Heart left ventricle (tissue), 16 donors: ENCODE results near the gene WHAMM. TPM values are rescaled to one million over a fixed set of nuclear protein-coding genes. Genes with fewer than 3 reads are reported as not detected.

Experiments used
- ATAC-seq, 4 donors: fragments of 200-7000 bp; cut with Tn5 transposase; one replicate each; pipeline ENCODE4 v1.9.1; 2020 to 2022; ENCODE audit warnings: moderate library complexity in 4 of 4, mild to moderate bottlenecking in 3 of 4, moderate number of reproducible peaks in 1 of 4
- DNase-seq, 5 donors: peaks; one replicate each; pipeline ENCODE4 v3.0.0-alpha.2; 2020
- H3K27ac ChIP-seq, 12 donors: fragments of 200-600 bp; sonication (generic) in 4 of 12; one replicate each; pipeline versions ENCODE4 v1.5.0 to v1.8.0; 2016 to 2022; ENCODE audit warnings: mild to moderate bottlenecking in 2 of 12
- H3K27me3 ChIP-seq, 9 donors: fragments of 200-600 bp; sonication (generic) in 2 of 9; one replicate each; pipeline versions ENCODE4 v1.5.1 to v1.8.0; 2016 to 2022; ENCODE audit warnings: mild to moderate bottlenecking in 3 of 9
- H3K36me3 ChIP-seq, 9 donors: fragments of 200-600 bp; sonication (generic) in 2 of 9; one replicate each; pipeline versions ENCODE4 v1.5.0 to v1.8.0; 2018 to 2022; ENCODE audit warnings: mild to moderate bottlenecking in 2 of 9
- H3K4me1 ChIP-seq, 12 donors: fragments of 200-600 bp; sonication (generic) in 4 of 12; one replicate each; pipeline versions ENCODE4 v1.5.0 to v1.8.0; 2016 to 2022; ENCODE audit warnings: mild to moderate bottlenecking in 3 of 12
- H3K4me3 ChIP-seq, 12 donors: fragments of 200-600 bp; sonication (generic) in 4 of 12; one replicate each; pipeline versions ENCODE4 v1.5.0 to v1.8.0; 2017 to 2022; ENCODE audit warnings: mild to moderate bottlenecking in 9 of 12, moderate library complexity in 4 of 12
- H3K9me3 ChIP-seq, 12 donors: fragments of 200-600 bp; sonication (generic) in 4 of 12; one replicate each; pipeline versions ENCODE4 v1.5.0 to v1.8.0; 2016 to 2022; ENCODE audit warnings: mild to moderate bottlenecking in 1 of 12
- CTCF ChIP-seq, 12 donors: fragments of 200-600 bp; sonication (generic) in 4 of 12; IDR thresholded peaks; one replicate each; pipeline versions ENCODE4 v1.5.0 to v1.8.0; 2018 to 2022; ENCODE audit warnings: antibody characterized with exemption in 12 of 12, mild to moderate bottlenecking in 5 of 12
- POLR2A ChIP-seq, 2 donors: fragments of 450-650 bp; IDR thresholded peaks; one replicate each; pipeline ENCODE4 v1.6.1; 2017; ENCODE audit warnings: antibody characterized with exemption in 2 of 2, mild to moderate bottlenecking in 2 of 2, moderate library complexity in 2 of 2
- WGBS, 4 donors: extraction: QIAGEN DNeasy Blood & Tissue Kit in 2 of 4; methylation state at CpG; one replicate each; pipeline versions ENCODE4 v1.1.5 to v1.1.7; 2013 to 2018; 5-methylcytosine and 5-hydroxymethylcytosine counted together
- intact Hi-C, 10 donors: fragments of 100-400 bp; cut with DNase I; formaldehyde crosslinking; loops; one replicate each; pipeline versions ENCODE4 v1.11.1 to v1.14.2; 2022
- polyA plus RNA-seq, 2 donors: library from polyadenylated mRNA; stranded (reverse); fragments of 200-250 nt; gene quantifications; one replicate each; pipeline ENCODE4 v1.2.3, GENCODE V29; 2013
- total RNA-seq, 9 donors: library from RNA; depleted of rRNA in 2 of 9; stranded (reverse); fragments of >200 nt in 2 of 9; fragmentation: NEBNext Ultra II Directional in 3 of 9; extraction: Animal tissue kit (Norgen Biotek cat#: 25700) in 3 of 9; gene quantifications; one replicate each; pipeline versions ENCODE4 v1.1.0 to v1.2.4, GENCODE V29; 2016 to 2023
- donor health status: ischemic (EF 13 %, LVEDD 7.1; RV severe dilation, severe dysfunction).
- donor health status: healthy with polysubstance abuse.
- donor health status: DM: no; HTN: yes; CAD: no.
- donor health status: DM: no; HTN: no; CAD: no.
- donor health status: ischemic (EF 25% LVEDD 6.9; RV normal size, moderate dysfunction).
- donor health status: ischemic (EF 25% LVEDD 5.7; RV mildly dilated, moderate dysfunction).
- donor health status: healthy.
- donor health status: DM: yes; HTN: yes; CAD: no.
- donor health status: ischemic (EF 35%, LVEDD 5.7; RV mildly dilated, moderate dysfunction).
- donor health status: nonischemic (EF 11% LVEDD 7.7; RV severe dilation, severe dysfunction).
- donor health status: DM: yes; HTN: yes; CAD: no.
- donor health status: PGD.
- donor health status: ischemic (EF 29% LVEDD 5.4; RV normal size, mild dysfunction).
- donor health status: nonischemic (EF 23%, LVEDD 6.1; RV moderate dilation, normal function).

WHAMM gene
- total and polyA plus RNA-seq, 11 donors = 2.8 to 9.1 (median 6.3) TPM

GRCh38 chr15:82851981-82852511 lies 42.6 kb downstream of the WHAMM start:
- Histone ChIP-seq H3K36me3 (peaks cover 0 to 10% (median 0%) of the 10 kb centered on the region in 9 donors), H3K4me1 (peaks cover 0 to 23% (median 13%) of the 10 kb centered on the region in 12 donors), H3K9me3 (no peaks in the 10 kb centered on the region), H3K27ac (no peak overlapping the region), H3K4me3 (no peak overlapping the region), H3K27me3 (no peaks in the 10 kb centered on the region)
- TF ChIP-seq CTCF (IDR thresholded peaks at IDR 0.05) (no peak), POLR2A (IDR thresholded peaks at IDR 0.05) (no peak)
- intact Hi-C loops = loop anchor here in 9 of 10 donors (2.0 to 10.0 kb wide), 4 partner anchors 133 to 150 kb away; partner anchors contain the start of gene RAMAC (in 6 of the 9)
- ATAC-seq = no peak
- 81 to 85% (median 83%) methylated on average over 9 of the region's 9 CpGs for WGBS, 4 donors
- no peak for DNase-seq

- peaks cover 0 to 23% (median 13%) of the 10 kb centered on the region in 12 donors for H3K4me1 ChIP-seq
- TF ChIP-seq CTCF (IDR thresholded peaks at IDR 0.05) (no peak), POLR2A (IDR thresholded peaks at IDR 0.05) (no peak)
- no peak for ATAC-seq
- peaks cover 0 to 10% (median 0%) of the 10 kb centered on the region in 9 donors for H3K36me3 ChIP-seq
- WGBS, 4 donors = 58 to 66% (median 62%) methylated on average over 14 to 16 of the region's 16 CpGs
- H3K27ac ChIP-seq = no peak overlapping the region
- DNase-seq = no peak
- no peak overlapping the region for H3K4me3 ChIP-seq
- intact Hi-C loops = loop anchor here in 7 of 10 donors (5.0 to 10.0 kb wide), 3 partner anchors 132 to 149 kb away; partner anchors contain the start of gene RAMAC (in 6 of the 7)
- H3K27me3 ChIP-seq = no peaks in the 10 kb centered on the region
- H3K9me3 ChIP-seq = no peaks in the 10 kb centered on the region
These were observed 43.6 kb downstream of the WHAMM start for GRCh38 chr15:82852941-82853561.

GRCh38 chr15:82854554-82854953 lies 45.1 kb downstream of the WHAMM start:
- 84 to 94% (median 93%) methylated on average over 21 of the region's 21 CpGs for WGBS, 4 donors
- Histone ChIP-seq H3K36me3 (peaks cover 0 to 10% (median 0%) of the 10 kb centered on the region in 9 donors), H3K4me3 (no peak overlapping the region), H3K4me1 (peaks cover 0 to 18% (median 6%) of the 10 kb centered on the region in 12 donors), H3K27ac (no peak overlapping the region), H3K9me3 (no peaks in the 10 kb centered on the region), H3K27me3 (no peaks in the 10 kb centered on the region)
- DNase-seq (no peak), ATAC-seq (no peak)
- intact Hi-C loops = loop anchor here in 7 of 10 donors (5.0 to 10.0 kb wide), 3 partner anchors 130 to 148 kb away; partner anchors contain the start of gene RAMAC (in 6 of the 7)
- TF ChIP-seq POLR2A (IDR thresholded peaks at IDR 0.05) (no peak), CTCF (IDR thresholded peaks at IDR 0.05) (no peak)
